Stimulated activated naive CD8-positive, alpha-beta T cell treated with anti-CD3 and anti-CD28 coated beads, Interleukin-15, Interleukin-2, amounts not matched to agents 100 U/mL and 50 U/mL, for 24 hours (primary cell): Measurements from ENCODE around the gene RPS6KA2.

Experiments used
- ATAC-seq: fragments of 150-1000 bp; cut with Tn5 transposase; one replicate; pipeline ENCODE4 v1.10.0; 2021
- DNase-seq: peaks from one replicate; pipeline ENCODE4 v3.0.0; 2021

Gene RPS6KA2

GRCh38 chr6:166501246-166501645 is 125.8 kb downstream of the RPS6KA2 start:
- DNase-seq (no peak), ATAC-seq (no peak)

GRCh38 chr6:166500246-166500645 is 126.8 kb downstream of the RPS6KA2 start:
- ATAC-seq (no peak), DNase-seq (no peak)

GRCh38 chr6:166499350-166500163 is 127.5 kb downstream of the RPS6KA2 start:
- DNase-seq = no peak
- peak; percentile 44 for ATAC-seq

- DNase-seq (no peak), ATAC-seq (no peak)
Measured at GRCh38 chr6:166498661-166499349, 128.2 kb downstream of the RPS6KA2 start.

- DNase-seq = no peak
- no peak for ATAC-seq
Measured at GRCh38 chr6:166498228-166498627, 128.8 kb downstream of the RPS6KA2 start.

- DNase-seq (no peak), ATAC-seq (no peak)
Measured at GRCh38 chr6:166497087-166497899, 129.8 kb downstream of the RPS6KA2 start.

GRCh38 chr6:166496460-166496859 is 130.6 kb downstream of the RPS6KA2 start:
- no peak for DNase-seq

GRCh38 chr6:166495487-166496314 is 131.3 kb downstream of the RPS6KA2 start:
- ATAC-seq = no peak
- DNase-seq = no peak

More at GRCh38 chr6:166496460-166496859, 130.6 kb downstream of the RPS6KA2 start:
- ATAC-seq = no peak

GRCh38 chr6:166494757-166495486 is 132.1 kb downstream of the RPS6KA2 start:
- DNase-seq (peak; percentile 31), ATAC-seq (no peak)

- DNase-seq (no peak), ATAC-seq (no peak)
Measured at GRCh38 chr6:166494101-166494441, 133.0 kb downstream of the RPS6KA2 start.

GRCh38 chr6:166493427-166494100 is 133.5 kb downstream of the RPS6KA2 start:
- no peak for DNase-seq
- ATAC-seq = no peak

- ATAC-seq = no peak
- DNase-seq = no peak
Measured at GRCh38 chr6:166492092-166492741, 134.8 kb downstream of the RPS6KA2 start.

- DNase-seq (no peak), ATAC-seq (no peak)
Measured at GRCh38 chr6:166490671-166491500, 136.2 kb downstream of the RPS6KA2 start.

- no peak for ATAC-seq
- no peak for DNase-seq
Measured at GRCh38 chr6:166489301-166490155, 137.5 kb downstream of the RPS6KA2 start.

- ATAC-seq (no peak), DNase-seq (no peak)
Measured at GRCh38 chr6:166488701-166489100, 138.3 kb downstream of the RPS6KA2 start.

GRCh38 chr6:166488076-166488685 is 138.9 kb downstream of the RPS6KA2 start:
- peak; percentile 82 for ATAC-seq
- peak; percentile 68 for DNase-seq

GRCh38 chr6:166487148-166487547 is 139.9 kb downstream of the RPS6KA2 start:
- ATAC-seq (no peak), DNase-seq (no peak)

- DNase-seq = no peak
- no peak for ATAC-seq
Measured at GRCh38 chr6:166486536-166486880, 140.5 kb downstream of the RPS6KA2 start.
